Activated T-cell treated with anti-CD3 and anti-CD28 coated beads, Interleukin-2, amount 50 U/mL, for 48 hours (primary cell): Measurements from ENCODE around the gene CLCN1.

Experiments used
- DNase-seq, 2 experiments: peaks; one replicate each; pipeline ENCODE4 v3.0.0-alpha.2; 2020

The CLCN1 gene

DNA sequence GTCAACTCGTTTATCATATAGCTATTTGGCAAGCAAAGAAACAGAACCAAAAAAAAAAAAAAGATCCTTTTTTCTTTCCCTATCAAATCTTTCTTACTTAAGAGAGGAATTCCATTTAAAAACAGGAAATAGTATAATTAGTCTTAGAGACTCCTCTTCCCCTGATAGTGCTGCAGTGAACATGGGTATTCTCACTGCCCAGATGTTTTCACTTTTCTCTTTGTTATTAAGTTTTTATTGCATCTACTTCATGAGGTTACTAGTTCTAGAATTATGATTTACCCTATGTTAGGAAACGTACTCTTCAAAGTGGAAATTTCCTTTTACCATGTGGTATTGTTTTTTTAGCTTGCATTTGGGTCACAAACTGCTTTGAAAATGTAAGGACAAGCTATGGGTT is 19.2 kb upstream of the CLCN1 start:
- DNase-seq = no peak

GRCh38 chr7:143299346-143299745 is 16.6 kb upstream of the CLCN1 start:
- DNase-seq = no peak

GRCh38 chr7:143299840-143300239 is 16.1 kb upstream of the CLCN1 start:
- DNase-seq = peak; percentile 69 to 72

DNA sequence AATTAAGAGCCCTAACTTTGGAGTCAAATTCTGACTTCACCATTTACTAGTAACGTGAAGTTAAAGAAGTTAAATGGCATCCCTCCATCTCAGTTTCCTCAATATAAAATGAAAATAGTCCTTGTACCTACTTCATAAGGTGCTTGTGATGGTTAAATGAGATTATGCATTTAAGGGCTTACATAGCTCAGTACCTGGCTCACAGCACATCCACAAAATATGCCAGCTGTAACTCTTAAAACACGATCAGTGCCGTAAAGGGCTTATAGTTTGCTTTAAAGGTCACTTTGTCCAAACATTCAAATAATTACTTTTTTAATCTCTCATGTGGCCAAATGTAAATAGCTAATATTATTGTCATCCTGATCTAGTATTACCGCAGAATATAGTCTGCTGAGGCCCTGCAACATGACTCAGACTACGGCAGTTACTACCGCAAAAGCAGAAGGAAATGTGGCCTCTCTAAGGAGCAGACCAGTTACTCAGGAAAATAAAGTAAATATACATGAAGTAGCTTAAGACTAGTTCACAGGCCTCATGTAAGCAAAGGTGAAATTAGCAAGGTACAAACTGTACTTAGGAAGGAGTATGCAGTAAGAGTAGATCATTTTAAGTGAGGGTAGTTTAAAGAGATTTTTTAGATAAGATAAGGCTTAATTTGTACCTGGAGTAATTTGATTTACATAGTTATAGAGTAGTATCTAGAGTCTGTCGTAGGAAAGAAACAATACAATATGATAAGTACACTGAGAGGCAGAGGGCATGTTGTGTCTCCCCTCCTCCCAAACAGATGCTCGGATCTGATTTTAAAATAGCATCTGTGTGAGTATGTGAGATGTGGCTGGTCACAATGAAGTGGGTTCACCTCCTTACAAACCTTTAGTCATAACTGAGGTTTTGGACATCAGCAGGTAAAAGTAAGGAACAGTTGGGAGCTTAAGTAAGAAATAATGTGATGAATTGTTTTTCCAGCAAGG is 14.7 kb upstream of the CLCN1 start:
- DNase-seq = no peak

- DNase-seq = no peak
These were observed 12.2 kb upstream of the CLCN1 start for GRCh38 chr7:143303733-143304132.

GRCh38 chr7:143304938-143305337 is 11.0 kb upstream of the CLCN1 start:
- no peak for DNase-seq

DNA sequence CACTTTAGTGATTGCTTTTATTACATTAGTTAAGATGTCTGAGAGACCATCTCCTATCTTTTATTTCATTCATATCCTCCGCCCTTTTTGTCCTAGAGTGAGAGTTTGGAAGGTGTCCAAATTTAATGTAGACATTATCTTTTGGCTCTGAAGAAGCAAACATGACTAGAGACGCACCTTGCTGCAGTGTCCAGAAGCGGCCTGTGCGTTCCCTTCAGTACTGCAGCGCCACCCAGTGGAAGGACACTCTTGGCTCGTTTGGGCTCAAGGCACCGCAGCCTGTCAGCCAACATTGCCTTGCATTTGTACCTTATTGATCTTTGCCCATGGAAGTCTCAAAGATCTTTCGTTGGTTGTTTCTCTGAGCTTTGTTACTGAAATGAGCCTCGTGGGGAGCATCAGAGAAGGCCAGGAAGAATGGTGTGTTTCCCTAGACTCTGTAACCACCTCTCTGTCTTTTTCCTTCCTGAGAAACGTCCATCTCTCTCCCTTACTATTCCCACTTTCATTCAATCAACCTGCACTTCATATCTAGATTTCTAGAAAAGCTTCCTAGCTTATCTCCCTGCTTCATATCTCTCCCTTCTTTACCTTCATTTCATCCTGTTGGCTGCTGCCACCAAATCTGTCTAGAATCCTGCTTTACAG is 10.4 kb upstream of the CLCN1 start:
- peak; percentile 83 to 86 for DNase-seq

DNA sequence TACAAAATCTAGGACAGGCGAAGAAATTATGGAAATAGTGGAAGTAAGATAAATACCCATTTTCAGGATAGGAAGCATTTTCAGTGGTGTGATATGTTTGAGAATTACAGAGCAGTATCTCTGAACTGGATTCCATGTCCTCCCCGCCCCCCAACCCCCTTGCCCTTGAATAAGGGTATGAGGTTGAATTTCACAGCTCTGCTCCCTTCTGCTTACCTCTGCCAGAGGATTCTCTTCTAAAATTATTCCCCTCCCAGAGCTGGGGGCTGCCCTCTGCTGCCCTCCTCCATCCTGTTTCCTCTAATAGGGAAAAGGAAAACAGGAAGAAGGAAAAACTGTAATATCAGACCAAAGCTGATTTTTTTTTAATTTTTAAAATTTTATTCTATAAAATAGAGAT is 7.3 kb upstream of the CLCN1 start:
- no peak for DNase-seq

GRCh38 chr7:143314127-143314526 is 1.8 kb upstream of the CLCN1 start:
- no peak for DNase-seq

GRCh38 chr7:143316492-143316891 is 581 bp downstream of the CLCN1 start:
- DNase-seq = no peak

DNA sequence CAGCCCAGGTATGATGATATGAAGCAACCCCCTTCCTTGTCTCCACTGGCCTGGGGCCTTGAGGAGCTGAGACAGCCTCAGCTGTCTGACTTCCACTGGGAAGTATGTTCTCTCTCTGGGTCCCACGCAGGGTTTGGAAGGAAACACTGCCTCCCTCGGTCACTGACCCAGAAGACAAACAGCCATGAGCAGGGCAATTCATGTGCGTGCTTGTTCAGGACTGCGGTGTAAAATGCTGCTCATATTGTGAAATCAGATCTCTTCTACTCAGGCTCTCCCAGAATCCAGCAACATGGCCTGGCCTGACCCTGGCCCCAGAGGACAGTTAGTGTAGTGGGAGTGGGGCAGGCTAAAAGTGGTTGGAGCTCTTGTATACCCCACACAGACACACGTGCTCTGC is 2.8 kb downstream of the CLCN1 start:
- no peak for DNase-seq

DNA sequence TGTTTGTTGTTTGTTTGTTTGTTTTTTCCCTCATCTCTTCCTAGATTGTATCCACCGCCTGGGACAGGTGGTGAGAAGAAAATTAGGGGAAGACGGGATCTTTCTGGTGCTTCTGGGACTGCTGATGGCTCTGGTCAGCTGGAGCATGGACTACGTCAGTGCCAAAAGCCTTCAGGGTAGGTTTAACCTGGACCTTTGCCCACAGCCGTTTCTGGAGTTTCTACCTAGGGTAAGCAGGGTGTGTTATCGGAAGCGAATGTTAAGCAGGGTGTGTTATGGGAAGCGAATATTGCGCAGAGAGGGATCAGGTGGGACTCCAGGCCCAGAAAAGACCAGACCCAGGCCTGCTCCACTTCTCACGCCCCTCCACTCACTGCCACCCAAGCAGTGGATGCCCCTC is 4.7 kb downstream of the CLCN1 start:
- DNase-seq = no peak

- DNase-seq = no peak
These were observed 5.3 kb downstream of the CLCN1 start for GRCh38 chr7:143321242-143321641.

- no peak for DNase-seq
These were observed 5.8 kb downstream of the CLCN1 start for GRCh38 chr7:143321734-143322133.

GRCh38 chr7:143322760-143323633 is 7.1 kb downstream of the CLCN1 start:
- no peak for DNase-seq

- DNase-seq = no peak
These were observed 7.7 kb downstream of the CLCN1 start for GRCh38 chr7:143323653-143324052.

- no peak for DNase-seq
These were observed 9.3 kb downstream of the CLCN1 start for GRCh38 chr7:143325240-143325639.

- DNase-seq = no peak
These were observed 12.0 kb downstream of the CLCN1 start for GRCh38 chr7:143327903-143328302.

- DNase-seq = no peak
These were observed 13.7 kb downstream of the CLCN1 start for GRCh38 chr7:143329471-143330170.

GRCh38 chr7:143331179-143331801 is 15.4 kb downstream of the CLCN1 start:
- no peak for DNase-seq

- no peak for DNase-seq
These were observed 18.3 kb downstream of the CLCN1 start for GRCh38 chr7:143334244-143334643.

- no peak for DNase-seq
These were observed 21.3 kb downstream of the CLCN1 start for GRCh38 chr7:143337216-143337615.
